SKM-1 treated with dmso at 0.1 percent for 144 hours (cell line): Measurements from ENCODE around the gene SLC39A7.

ENCODE experiments used
- DNase-seq: peaks from one replicate; lab custom pipeline; 2025; ENCODE audit not compliant: unreplicated experiment; lab: John Stamatoyannopoulos, UW

Gene SLC39A7

GRCh38 chr6:33189625-33190448 lies 10.8 kb upstream of the SLC39A7 start:
- DNase-seq, result no peak

GRCh38 chr6:33190504-33191107 lies 10.1 kb upstream of the SLC39A7 start:
- no peak for DNase-seq

- DNase-seq, result no peak
Observed at GRCh38 chr6:33191383-33192104, 9.1 kb upstream of the SLC39A7 start.

- DNase-seq, result no peak
Observed at GRCh38 chr6:33192105-33192646, 8.5 kb upstream of the SLC39A7 start, which contains the start of gene COL11A2. Gene COL11A2 (minus strand): TSS chr6:33192467. CDS start chr6:33192240, 227 bp downstream.

- DNase-seq, result no peak
Observed at GRCh38 chr6:33192671-33193602, 7.7 kb upstream of the SLC39A7 start.

GRCh38 chr6:33193619-33194018 lies 7.0 kb upstream of the SLC39A7 start:
- no peak for DNase-seq

- no peak for DNase-seq
Observed at GRCh38 chr6:33194431-33194979, 6.2 kb upstream of the SLC39A7 start.

GRCh38 chr6:33195304-33196165 lies 5.1 kb upstream of the SLC39A7 start:
- no peak for DNase-seq

- peak; percentile 72 for DNase-seq
Observed at GRCh38 chr6:33197431-33198048, 3.1 kb upstream of the SLC39A7 start.

- DNase-seq, result no peak
Observed at GRCh38 chr6:33198159-33198852, 2.4 kb upstream of the SLC39A7 start.

- DNase-seq, result no peak
Observed at GRCh38 chr6:33198853-33199436, 1.7 kb upstream of the SLC39A7 start.

GRCh38 chr6:33199687-33200218 lies 914 bp upstream of the SLC39A7 start:
- DNase-seq, result peak; percentile 63

- DNase-seq, result no peak
Observed at GRCh38 chr6:33201147-33201545, 479 bp downstream of the SLC39A7 start.

GRCh38 chr6:33201935-33202334 lies 1.3 kb downstream of the SLC39A7 start:
- DNase-seq, result no peak

GRCh38 chr6:33202799-33203198 lies 2.1 kb downstream of the SLC39A7 start:
- no peak for DNase-seq

GRCh38 chr6:33203443-33204164 lies 2.9 kb downstream of the SLC39A7 start:
- no peak for DNase-seq

- DNase-seq, result no peak
Observed at GRCh38 chr6:33204165-33204414, 3.4 kb downstream of the SLC39A7 start.
